Testis (tissue), 5 donors: ENCODE data around the gene GATB. TPM values are rescaled to one million over a fixed set of nuclear protein-coding genes. Genes with fewer than 3 reads are reported as not detected.

Experiments
- DNase-seq: peaks from one replicate; pipeline ENCODE4 v3.0.0-alpha.2; 2019
- H3K27ac ChIP-seq, 2 donors: fragments of 200-600 bp; sonication (generic); one replicate each; pipeline ENCODE4 v1.5.1; 2019
- H3K27me3 ChIP-seq: fragments of 200-600 bp; sonication (generic); one replicate; pipeline ENCODE4 v1.5.1; 2019
- H3K36me3 ChIP-seq: fragments of 200-600 bp; sonication (generic); one replicate; pipeline ENCODE4 v1.5.1; 2017; ENCODE audit warnings: low read depth; ENCODE audit errors: missing control alignments
- H3K4me1 ChIP-seq: fragments of 200-600 bp; sonication (generic); one replicate; pipeline ENCODE4 v1.5.1; 2019
- H3K4me3 ChIP-seq, 2 donors: fragments of 200-600 bp; sonication (generic); one replicate each; pipeline ENCODE4 v1.5.1; 2017 to 2019
- H3K9me3 ChIP-seq: fragments of 200-600 bp; sonication (generic); one replicate; pipeline ENCODE4 v1.5.1; 2017
- CTCF ChIP-seq, 3 experiments: fragments of 450-650 bp in 2 of 3; fragments of 200-600 bp in 1 of 3; sonication (generic) in 1 of 3; IDR thresholded peaks; one replicate each; pipeline ENCODE4 v1.5.1; 2016 to 2019; ENCODE audit warnings: antibody characterized with exemption in 3 of 3, mild to moderate bottlenecking in 2 of 3, moderate library complexity in 1 of 3
- POLR2A ChIP-seq: fragments of 450-650 bp; IDR thresholded peaks from one replicate; pipeline ENCODE4 v1.6.1; 2017; ENCODE audit warnings: antibody characterized with exemption, mild to moderate bottlenecking, moderate library complexity
- WGBS, 2 donors: methylation state at CpG; one replicate each; pipeline ENCODE4 v1.1.5; 2018; 5-methylcytosine and 5-hydroxymethylcytosine counted together
- intact Hi-C: fragments of 100-400 bp; cut with DNase I; formaldehyde crosslinking; loops from one replicate; pipeline ENCODE4 v1.15.1; 2023; ENCODE audit warnings: low total_unique reads
- long read RNA-seq, 2 donors: transcript quantifications; one replicate each; lab custom pipeline, GENCODE V29; 2026
- polyA plus RNA-seq: library from polyadenylated mRNA; stranded (reverse); fragments of 350-450 nt; fragmentation: Illumina TruSeq; extraction: RNeasy Lipid Tissue Mini Kit (QIAGEN cat#74804); gene quantifications from one replicate; pipeline ENCODE4 v1.2.3, GENCODE V29; 2014; ENCODE audit warnings: low read depth, low replicate concordance; ENCODE audit not compliant: insufficient read depth
- total RNA-seq, 2 donors: library from RNA; depleted of rRNA; stranded (reverse); fragments of >200 nt; gene quantifications; one replicate each; pipeline ENCODE4 v1.2.3, GENCODE V29; 2016

GATB gene
- 10 to 100 TPM; 44.7 to 49.4 TPM for total RNA-seq
- polyA plus RNA-seq = 21.9 TPM
- long read RNA-seq, donor 1, transcript GATB-201 (13 exons, 2,385 nt) = major isoform, 8 of 14 reads
- long read RNA-seq, donor 1, partial matches to known transcripts = 5 of 14 reads
- long read RNA-seq, donor 1, other reads (novel, unspliced or antisense) = 0 of 14 reads
- long read RNA-seq, donor 2, transcript GATB-201 (13 exons, 2,385 nt) = major isoform, 7 of 8 reads
- long read RNA-seq, donor 2, partial matches to known transcripts = 0 of 8 reads
- long read RNA-seq, donor 2, other reads (novel, unspliced or antisense) = 0 of 8 reads

GRCh38 chr4:151760712-151761661, at the start of gene GATB:
Gene GATB (minus strand): TSS chr4:151761007. CDS start chr4:151760982, 25 bp downstream.
- H3K27me3 ChIP-seq = no peaks in the 10 kb centered on the region
- H3K4me1 ChIP-seq = peaks cover 9% of the 10 kb centered on the region
- no peaks in the 10 kb centered on the region for H3K36me3 ChIP-seq
- TF ChIP-seq CTCF (IDR thresholded peaks at IDR 0.05) (peak; percentile 3 to 35 (median 16)), POLR2A (no peak)
- no peaks in the 10 kb centered on the region for H3K9me3 ChIP-seq
- DNase-seq = peak; percentile 99
- H3K4me3 ChIP-seq = peak within 1 kb of the TSS; percentile 55 to 79
- 3 to 4% methylated on average over 25 to 35 of the region's 35 CpGs for WGBS, 2 donors
- intact Hi-C loops = no loop called here
- peak within 1 kb of the TSS; percentile 53 to 71 for H3K27ac ChIP-seq

- Histone ChIP-seq H3K4me3 (no peak overlapping the region), H3K4me1 (no peaks in the 10 kb centered on the region), H3K9me3 (no peaks in the 10 kb centered on the region), H3K27me3 (no peaks in the 10 kb centered on the region), H3K36me3 (no peaks in the 10 kb centered on the region), H3K27ac (no peak overlapping the region)
- DNase-seq = no peak
- TF ChIP-seq CTCF (IDR thresholded peaks at IDR 0.05) = no peak
- no peak for TF ChIP-seq POLR2A
- WGBS, 2 donors = 76 to 88% methylated on average over 4 of the region's 4 CpGs
- intact Hi-C loops = no loop called here
Measured at GRCh38 chr4:151810476-151810875, 49.7 kb upstream of the GATB start.

GRCh38 chr4:151809716-151810115, 48.9 kb upstream of the GATB start:
- intact Hi-C loops = no loop called here
- Histone ChIP-seq H3K27ac (no peak overlapping the region), H3K4me3 (no peak overlapping the region), H3K9me3 (no peaks in the 10 kb centered on the region), H3K27me3 (no peaks in the 10 kb centered on the region), H3K4me1 (no peaks in the 10 kb centered on the region), H3K36me3 (no peaks in the 10 kb centered on the region)
- DNase-seq = no peak
- 94 to 96% methylated on average over 6 of the region's 6 CpGs for WGBS, 2 donors
- TF ChIP-seq CTCF (IDR thresholded peaks at IDR 0.05) = no peak
- no peak for TF ChIP-seq POLR2A

- Histone ChIP-seq H3K4me1 (no peaks in the 10 kb centered on the region), H3K27ac (no peak overlapping the region), H3K9me3 (no peaks in the 10 kb centered on the region), H3K36me3 (no peaks in the 10 kb centered on the region), H3K4me3 (no peak overlapping the region), H3K27me3 (no peaks in the 10 kb centered on the region)
- DNase-seq = no peak
- TF ChIP-seq POLR2A (no peak), CTCF (IDR thresholded peaks at IDR 0.05) (no peak)
- WGBS, 2 donors = 98% methylated on average over 4 of the region's 4 CpGs
- intact Hi-C loops = no loop called here
Measured at GRCh38 chr4:151808542-151808941, 47.7 kb upstream of the GATB start.
